Activated T-cell treated with anti-CD3 and anti-CD28 coated beads, Interleukin-2, amount 50 U/mL, for 4 hours (primary cell): Measurements from ENCODE around the gene PTPRS. TPM values are rescaled to one million over a fixed set of nuclear protein-coding genes. Genes with fewer than 3 reads are reported as not detected.
"Not testable (repeated sequence)": the region's sequence is repeated elsewhere in the genome, so short reads cannot be mapped to it uniquely, and the experiment has no call there.

Experiments
- ATAC-seq, 2 donors: fragments of 200-7000 bp; cut with Tn5 transposase; one replicate each; pipeline ENCODE4 v1.10.0; 2021
- DNase-seq: peaks from one replicate; pipeline ENCODE4 v3.0.0-alpha.2; 2020
- H3K27me3 Mint-ChIP-seq: one replicate; pipeline ENCODE4 v1.8.0; 2021; ENCODE audit warnings: low read depth, mixed read lengths
- H3K36me3 Mint-ChIP-seq: one replicate; pipeline ENCODE4 v1.8.0; 2022; ENCODE audit warnings: mixed read lengths; ENCODE audit not compliant: insufficient read depth
- H3K4me1 Mint-ChIP-seq: one replicate; pipeline ENCODE4 v1.8.0; 2021; ENCODE audit warnings: low read depth, mixed read lengths
- H3K4me3 Mint-ChIP-seq: one replicate; pipeline ENCODE4 v1.8.0; 2021; ENCODE audit warnings: mild to moderate bottlenecking, moderate library complexity, mixed read lengths
- H3K9me3 Mint-ChIP-seq: one replicate; pipeline ENCODE4 v1.8.0; 2021; ENCODE audit warnings: mixed read lengths
- total RNA-seq, 3 donors: library from RNA; stranded (reverse); gene quantifications; one replicate each; pipeline ENCODE4 v1.2.1, GENCODE V29; 2021

PTPRS gene
- 1 to 10 TPM in 1 of 3 donors, under 1 TPM in 2; 0.79 to 1.3 (median 0.92) TPM for total RNA-seq

DNA sequence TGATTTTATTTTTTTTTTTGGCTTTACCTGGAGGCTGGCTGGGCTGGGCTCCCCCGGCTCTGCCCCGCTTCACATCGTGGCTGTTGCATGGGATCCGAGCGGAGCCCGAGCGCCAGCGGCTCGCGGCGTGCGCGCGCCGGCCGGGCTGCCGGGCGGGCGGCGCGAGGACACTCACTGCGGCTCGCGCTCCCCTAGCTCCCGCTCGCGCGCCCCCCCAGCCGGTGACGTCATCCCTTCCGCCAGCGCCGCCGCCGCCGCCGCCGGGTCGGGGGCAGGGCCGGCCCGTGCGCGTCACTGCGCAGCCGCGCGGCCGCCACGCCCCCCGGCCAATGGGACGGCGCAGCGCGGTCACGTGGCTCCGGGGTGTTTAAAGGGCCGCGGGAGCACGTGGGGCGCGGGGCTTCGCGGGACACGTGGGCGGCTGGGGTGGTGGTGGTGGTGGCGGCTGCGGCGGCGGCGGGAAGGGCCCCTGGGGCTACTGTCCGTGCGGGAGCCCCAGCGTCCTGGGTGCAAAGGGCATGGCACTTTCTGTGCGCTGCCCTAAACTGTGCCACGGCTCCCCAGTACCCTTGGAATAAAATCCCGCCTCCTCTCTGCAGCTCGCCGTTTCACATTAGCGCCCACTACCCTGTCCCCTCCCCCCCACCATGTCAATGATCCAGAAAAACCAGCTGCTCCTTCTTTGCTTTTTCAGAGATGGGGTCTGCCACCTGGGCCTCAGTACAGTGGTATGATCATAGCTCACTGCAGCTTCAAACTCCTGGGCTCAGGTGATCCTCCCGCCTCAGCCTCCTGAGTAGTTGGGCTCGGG lies at the start of gene PTPRS:
Gene PTPRS, minus strand, starts transcription at position 176 of the 811 bp plus-strand sequence. CDS start 54,672 bp downstream, outside the sequence.
- ATAC-seq = peak; percentile 68 to 78
- no peaks in the 10 kb centered on the region for H3K36me3 Mint-ChIP-seq
- no peaks in the 10 kb centered on the region for H3K9me3 Mint-ChIP-seq
- H3K4me1 Mint-ChIP-seq = peaks cover 17% of the 10 kb centered on the region
- H3K4me3 Mint-ChIP-seq = peak within 1 kb of the TSS; percentile 58
- H3K27me3 Mint-ChIP-seq = peaks cover 53% of the 10 kb centered on the region
- peak; percentile 67 for DNase-seq

DNA sequence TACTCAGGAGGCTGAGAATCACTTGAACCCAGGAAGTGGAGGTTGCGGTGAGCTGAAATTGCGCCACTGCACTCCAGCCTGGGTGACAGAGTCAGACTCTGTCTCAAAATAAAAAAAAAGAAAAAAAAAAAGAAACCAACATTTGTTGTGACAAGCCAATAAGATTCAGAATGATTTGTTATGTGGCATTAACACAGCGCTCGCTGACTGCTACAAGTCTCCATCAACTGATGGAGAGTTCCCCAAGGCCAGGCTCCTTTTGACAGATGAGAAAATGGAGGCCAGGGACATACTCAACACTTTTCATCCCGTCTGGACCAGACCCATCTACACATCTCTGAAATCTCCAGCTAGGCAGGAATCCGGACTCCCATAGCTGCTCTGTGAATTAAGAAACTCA lies 48.7 kb upstream of the PTPRS start:
- Mint-ChIP-seq H3K4me1 (no peaks in the 10 kb centered on the region), H3K36me3 (peaks cover 2% of the 10 kb centered on the region), H3K27me3 (peaks cover 50% of the 10 kb centered on the region), H3K4me3 (no peak overlapping the region), H3K9me3 (peaks cover 6% of the 10 kb centered on the region)
- ATAC-seq = no peak
- no peak for DNase-seq

DNA sequence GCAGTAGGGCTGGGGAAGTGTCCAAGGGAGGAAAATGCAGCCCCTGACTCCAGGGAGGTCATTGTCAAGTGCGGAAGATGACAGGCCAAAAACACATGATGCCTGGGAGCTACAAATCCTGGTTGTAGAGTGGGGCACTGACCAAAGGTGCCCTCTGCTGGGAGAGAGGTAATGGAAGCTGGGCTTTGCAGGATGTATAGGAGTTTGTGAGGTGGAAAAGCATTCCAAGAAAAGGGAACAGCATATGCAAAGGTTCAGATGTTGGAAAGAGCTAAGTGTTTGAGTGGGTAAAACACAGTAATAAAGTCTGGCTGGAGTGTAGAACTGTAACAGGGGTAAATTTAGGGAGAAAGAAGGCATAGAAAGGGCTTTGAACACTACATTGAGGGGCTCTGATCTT lies 46.9 kb upstream of the PTPRS start:
- ATAC-seq (no peak), DNase-seq (no peak)
- H3K4me1 Mint-ChIP-seq = no peaks in the 10 kb centered on the region
- no peak overlapping the region for H3K4me3 Mint-ChIP-seq
- peaks cover 33% of the 10 kb centered on the region for H3K27me3 Mint-ChIP-seq
- peaks cover 2% of the 10 kb centered on the region for H3K36me3 Mint-ChIP-seq
- H3K9me3 Mint-ChIP-seq = peaks cover 14% of the 10 kb centered on the region

DNA sequence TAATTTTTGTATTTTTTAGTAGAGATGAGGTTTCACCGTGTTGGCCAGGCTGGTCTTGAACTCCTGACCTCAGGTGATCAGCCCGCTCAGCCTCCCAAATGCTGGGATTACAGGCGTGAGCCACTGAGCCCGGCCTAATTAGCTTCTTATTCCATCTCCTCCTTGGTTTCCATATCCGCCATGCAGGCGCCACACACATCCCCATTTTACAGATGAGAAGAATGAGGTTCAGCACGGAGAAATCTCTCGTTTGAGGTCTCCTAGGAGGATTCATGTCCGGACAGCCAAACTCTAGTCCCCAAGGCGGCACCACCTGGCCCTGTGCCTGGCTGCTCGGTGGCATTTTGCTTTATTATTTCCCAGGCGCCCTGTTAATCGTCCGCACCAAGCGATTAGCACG lies 46.2 kb upstream of the PTPRS start:
- Mint-ChIP-seq H3K9me3 (peaks cover 16% of the 10 kb centered on the region), H3K36me3 (peaks cover 2% of the 10 kb centered on the region), H3K4me1 (no peaks in the 10 kb centered on the region), H3K27me3 (peaks cover 27% of the 10 kb centered on the region), H3K4me3 (no peak overlapping the region)
- ATAC-seq (no peak), DNase-seq (no peak)

DNA sequence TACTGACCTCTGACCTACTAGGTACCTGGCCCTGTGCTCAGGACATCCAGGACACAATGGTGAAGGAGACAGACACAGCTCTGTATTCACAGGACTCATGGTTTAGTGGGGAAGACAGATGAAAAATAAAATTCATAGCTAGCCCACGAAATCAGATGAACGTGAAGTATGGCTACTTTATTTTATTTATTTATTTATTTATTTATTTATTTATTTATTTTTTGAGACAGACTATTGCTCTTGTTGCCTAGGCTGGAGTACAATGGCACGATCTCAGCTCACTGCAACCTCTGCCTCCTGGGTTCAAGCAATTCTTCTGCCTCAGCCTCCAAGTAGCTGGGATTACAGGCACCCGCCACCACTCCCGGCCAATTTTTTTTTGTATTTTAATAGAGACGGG lies 40.6 kb upstream of the PTPRS start:
- not testable (repeated sequence) for DNase-seq, H3K36me3 Mint-ChIP-seq, H3K4me3 Mint-ChIP-seq, H3K4me1 Mint-ChIP-seq, ATAC-seq
- H3K9me3 Mint-ChIP-seq = peaks cover 16% of the 10 kb centered on the region
- H3K27me3 Mint-ChIP-seq = peaks cover 27% of the 10 kb centered on the region

DNA sequence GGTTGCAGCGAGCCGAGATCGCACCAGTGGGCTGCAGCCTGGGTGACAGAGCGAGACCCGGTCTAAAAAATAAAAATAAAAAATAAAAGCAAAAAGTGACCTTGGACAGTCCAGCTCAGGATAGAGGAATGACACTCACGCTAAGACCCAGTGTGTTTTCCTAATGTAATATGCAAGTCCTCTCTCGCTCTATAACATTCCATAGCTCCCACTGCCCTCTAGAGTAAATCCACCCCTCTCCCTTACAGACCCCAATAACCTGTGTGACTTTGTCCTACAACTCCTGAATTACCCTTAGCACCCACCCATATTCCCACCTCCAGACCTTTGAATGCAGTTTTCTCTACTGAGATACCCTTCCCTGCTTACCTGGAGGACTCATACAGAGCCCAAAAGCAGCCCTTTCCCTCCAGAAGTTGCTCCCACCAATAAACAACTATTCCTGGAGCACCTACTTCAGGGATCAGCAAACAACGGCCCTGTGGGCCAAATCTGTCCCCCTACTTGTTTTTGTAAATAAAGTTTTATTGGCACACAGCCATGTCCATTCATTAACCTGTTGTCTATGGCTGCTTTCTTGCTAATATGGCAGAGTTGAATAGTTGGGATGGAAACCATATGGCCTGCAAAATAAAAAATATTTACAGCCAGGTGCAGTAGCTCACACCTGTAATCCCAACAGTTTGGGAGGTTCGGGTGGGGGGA lies 39.8 kb upstream of the PTPRS start:
- Mint-ChIP-seq H3K4me1 (no peaks in the 10 kb centered on the region), H3K27me3 (peaks cover 26% of the 10 kb centered on the region), H3K4me3 (no peak overlapping the region), H3K9me3 (peaks cover 16% of the 10 kb centered on the region), H3K36me3 (peaks cover 2% of the 10 kb centered on the region)
- DNase-seq (no peak), ATAC-seq (no peak)

DNA sequence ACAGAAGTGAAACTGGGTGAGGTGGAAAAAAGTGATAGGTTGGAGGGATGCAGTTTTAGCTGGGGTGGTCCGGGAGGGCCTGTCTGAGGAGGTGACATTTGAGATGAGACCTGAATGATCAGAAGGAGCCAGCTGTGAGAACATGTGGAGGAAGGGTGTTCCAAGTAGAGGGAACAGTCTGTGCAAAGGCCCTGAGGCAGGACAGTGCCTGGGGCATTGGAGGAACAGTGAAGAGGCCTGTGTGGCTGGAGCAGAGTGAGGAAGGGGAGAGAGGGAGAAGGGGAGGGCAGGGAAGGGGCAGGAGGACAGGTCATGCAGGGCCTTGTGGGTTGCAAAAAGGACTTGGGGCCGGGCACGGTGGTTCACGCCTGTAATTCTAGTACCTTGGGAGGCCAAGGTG lies 36.3 kb upstream of the PTPRS start:
- ATAC-seq (no peak), DNase-seq (no peak)
- no peak overlapping the region for H3K4me3 Mint-ChIP-seq
- H3K9me3 Mint-ChIP-seq = peaks cover 4% of the 10 kb centered on the region
- peaks cover 30% of the 10 kb centered on the region for H3K27me3 Mint-ChIP-seq
- H3K36me3 Mint-ChIP-seq = no peaks in the 10 kb centered on the region
- no peaks in the 10 kb centered on the region for H3K4me1 Mint-ChIP-seq

DNA sequence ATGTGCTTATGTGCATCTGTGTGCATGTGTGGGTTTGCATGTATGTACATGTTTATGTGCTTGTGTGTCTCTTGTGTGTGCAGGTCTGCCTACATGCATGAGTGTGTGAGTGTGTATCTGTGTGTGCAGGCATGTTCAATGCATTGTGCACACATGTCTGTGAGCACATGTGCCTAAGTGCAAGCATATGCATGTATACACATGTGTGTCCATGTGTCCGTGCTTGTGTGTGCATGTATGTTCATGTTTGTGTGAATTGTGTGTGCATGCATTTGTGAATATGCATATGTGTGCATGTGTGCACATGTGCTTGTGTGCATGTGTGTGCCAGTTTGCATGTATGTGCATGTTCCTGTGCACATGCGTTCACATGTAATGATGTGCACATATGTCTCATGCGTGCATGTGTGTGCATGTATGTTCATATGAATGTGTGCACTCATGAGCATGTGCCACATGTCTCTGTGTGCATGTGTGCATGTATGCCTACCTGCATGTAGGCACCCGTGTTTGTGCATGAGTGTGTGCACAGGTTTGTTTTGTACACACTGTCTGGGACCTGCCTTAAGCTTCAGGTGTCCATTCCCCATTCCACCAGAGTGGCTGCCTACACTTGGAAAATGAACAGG lies 32.1 kb upstream of the PTPRS start:
- Mint-ChIP-seq H3K4me3 (no peak overlapping the region), H3K4me1 (no peaks in the 10 kb centered on the region), H3K36me3 (no peaks in the 10 kb centered on the region), H3K9me3 (no peaks in the 10 kb centered on the region), H3K27me3 (peaks cover 23% of the 10 kb centered on the region)
- DNase-seq (no peak), ATAC-seq (no peak)

DNA sequence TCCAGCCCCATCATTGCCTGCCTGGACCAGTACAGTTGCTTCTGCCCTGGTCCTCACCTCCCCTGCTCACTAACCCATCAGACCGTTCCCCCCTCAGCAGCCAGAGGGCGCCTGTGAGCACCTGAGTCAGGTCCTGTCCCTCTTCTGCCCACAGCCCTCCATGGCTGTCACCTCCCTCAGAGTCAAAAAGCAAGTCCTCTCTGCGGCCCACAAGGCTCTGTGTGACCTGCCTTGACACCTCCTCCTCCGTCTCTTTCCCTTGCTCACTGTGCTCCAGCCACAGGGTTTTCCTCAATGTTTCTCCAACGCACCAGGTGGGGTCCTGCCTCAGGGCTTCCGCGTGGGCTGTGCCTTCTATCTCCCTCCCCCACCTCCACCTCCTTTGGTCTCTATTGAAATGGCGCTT lies 29.4 kb upstream of the PTPRS start:
- Mint-ChIP-seq H3K27me3 (peaks cover 11% of the 10 kb centered on the region), H3K9me3 (no peaks in the 10 kb centered on the region), H3K4me3 (no peak overlapping the region), H3K36me3 (no peaks in the 10 kb centered on the region), H3K4me1 (no peaks in the 10 kb centered on the region)
- ATAC-seq = peak; percentile 58 to 62
- DNase-seq = peak; percentile 26

DNA sequence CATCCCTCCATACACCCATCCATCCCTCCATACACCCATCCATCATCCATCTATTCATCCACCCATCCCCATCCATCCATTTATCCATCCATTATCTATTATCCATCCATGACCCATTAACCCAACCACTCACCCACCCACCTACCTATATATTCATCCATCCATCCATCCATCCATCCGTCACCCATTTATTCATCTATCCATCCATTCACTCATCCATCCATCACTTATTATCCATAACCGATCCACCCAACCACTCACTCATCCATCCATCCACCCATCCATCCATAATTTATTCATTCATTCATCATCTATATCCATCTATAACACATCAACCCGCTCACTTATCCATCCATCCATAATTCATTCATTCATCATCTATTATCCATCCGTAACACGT lies 28.7 kb upstream of the PTPRS start:
- H3K27me3 Mint-ChIP-seq = peaks cover 7% of the 10 kb centered on the region
- H3K36me3 Mint-ChIP-seq = no peaks in the 10 kb centered on the region
- no peak overlapping the region for H3K4me3 Mint-ChIP-seq
- H3K4me1 Mint-ChIP-seq = no peaks in the 10 kb centered on the region
- DNase-seq (no peak), ATAC-seq (no peak)
- no peaks in the 10 kb centered on the region for H3K9me3 Mint-ChIP-seq

DNA sequence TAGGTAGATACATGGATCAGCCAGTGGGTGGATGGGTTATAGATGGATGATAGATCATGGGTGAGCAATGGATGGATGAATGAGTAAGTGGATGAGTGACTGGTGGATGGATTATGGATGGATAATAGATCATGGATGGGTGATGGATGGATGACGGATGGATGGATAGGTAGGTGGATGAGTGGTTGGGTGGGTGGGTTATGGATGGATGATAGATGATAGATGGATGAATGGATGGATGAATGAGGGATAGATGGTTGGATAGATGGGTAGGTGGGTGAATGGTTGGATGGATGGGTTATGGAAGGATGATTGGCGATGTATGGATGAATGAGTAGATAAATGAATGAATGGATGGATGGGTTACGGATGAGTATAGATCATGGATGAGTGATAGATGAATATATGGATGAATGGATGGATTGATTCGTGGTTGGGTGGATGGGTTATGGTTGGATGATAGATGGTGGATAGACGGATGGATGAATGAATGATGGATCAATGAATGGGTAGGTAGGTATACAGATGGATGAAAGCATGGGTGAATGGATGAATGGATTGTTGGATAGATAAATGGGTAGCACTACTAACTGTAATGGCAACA lies 27.0 kb upstream of the PTPRS start:
- no peaks in the 10 kb centered on the region for H3K9me3 Mint-ChIP-seq
- H3K27me3 Mint-ChIP-seq = peaks cover 8% of the 10 kb centered on the region
- no peaks in the 10 kb centered on the region for H3K36me3 Mint-ChIP-seq
- ATAC-seq (no peak), DNase-seq (no peak)
- H3K4me1 Mint-ChIP-seq = no peaks in the 10 kb centered on the region
- H3K4me3 Mint-ChIP-seq = no peak overlapping the region

DNA sequence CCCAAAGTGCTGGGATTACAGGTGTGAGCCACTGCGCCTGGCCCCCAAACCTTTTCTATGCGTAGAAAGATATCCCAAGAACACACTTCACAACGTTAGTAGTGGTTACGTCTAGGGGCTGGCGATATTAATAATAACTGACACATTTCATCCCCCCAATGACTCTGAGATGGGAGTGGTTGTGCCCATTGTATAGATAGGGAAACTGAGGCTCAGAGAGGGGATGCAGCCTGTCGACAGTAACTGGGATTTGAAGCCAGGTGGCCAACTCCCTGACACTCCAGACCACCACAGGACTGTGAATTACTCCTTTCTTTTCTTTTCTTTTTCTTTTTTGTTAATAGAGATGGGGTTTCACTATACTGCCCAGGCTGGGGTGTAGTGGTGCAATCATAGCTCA lies 25.3 kb upstream of the PTPRS start:
- DNase-seq (no peak), ATAC-seq (no peak)
- H3K27me3 Mint-ChIP-seq = peaks cover 14% of the 10 kb centered on the region
- no peaks in the 10 kb centered on the region for H3K36me3 Mint-ChIP-seq
- no peaks in the 10 kb centered on the region for H3K9me3 Mint-ChIP-seq
- H3K4me3 Mint-ChIP-seq = no peak overlapping the region
- H3K4me1 Mint-ChIP-seq = no peaks in the 10 kb centered on the region

DNA sequence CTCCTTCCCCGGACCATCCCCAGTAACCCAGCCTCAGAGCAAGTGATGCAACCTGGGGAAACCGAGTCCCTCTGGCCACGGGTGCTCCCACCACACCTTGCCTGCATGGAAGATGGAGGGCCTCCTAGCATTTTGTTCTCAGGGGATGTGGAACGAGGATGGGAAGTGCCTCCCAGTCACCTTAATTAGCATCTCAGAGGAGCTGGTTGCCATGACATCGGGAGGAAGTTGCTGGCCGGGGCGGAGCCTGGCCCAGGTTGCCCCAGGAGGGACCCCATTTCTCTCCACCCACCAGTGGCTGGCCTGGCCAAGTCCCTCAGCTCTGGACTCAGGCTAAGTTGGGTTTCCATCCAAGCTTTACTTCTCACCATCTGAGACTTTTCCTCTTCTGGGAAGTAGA lies 24.1 kb upstream of the PTPRS start:
- Mint-ChIP-seq H3K4me1 (no peaks in the 10 kb centered on the region), H3K4me3 (no peak overlapping the region), H3K27me3 (peaks cover 24% of the 10 kb centered on the region), H3K9me3 (no peaks in the 10 kb centered on the region), H3K36me3 (no peaks in the 10 kb centered on the region)
- no peak for ATAC-seq
- DNase-seq = no peak

DNA sequence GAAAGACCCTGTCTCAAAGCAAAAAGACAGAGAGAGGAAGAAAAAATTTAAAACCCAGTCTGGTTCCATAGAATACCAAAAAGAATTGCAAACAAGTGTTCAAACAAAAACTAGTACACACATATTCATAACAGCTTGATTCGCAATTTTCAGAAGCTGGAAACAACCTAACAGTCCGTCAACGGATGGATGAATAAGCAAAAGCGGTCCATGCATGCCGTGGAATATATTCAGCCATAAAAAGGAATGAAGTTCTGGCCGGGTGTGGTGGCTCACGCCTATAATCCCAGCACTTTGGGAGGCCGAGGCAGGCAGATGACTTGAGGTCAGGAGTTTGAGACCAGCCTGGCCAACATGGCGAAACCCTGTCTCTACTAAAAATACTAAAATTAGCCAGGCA lies 21.2 kb upstream of the PTPRS start:
- not testable (repeated sequence) for H3K4me3 Mint-ChIP-seq, H3K4me1 Mint-ChIP-seq, H3K9me3 Mint-ChIP-seq, DNase-seq, ATAC-seq, H3K36me3 Mint-ChIP-seq
- peaks cover 45% of the 10 kb centered on the region for H3K27me3 Mint-ChIP-seq
